WTC11 (cell line): ENCODE results near the gene RBSN. TPM values are rescaled to one million over a fixed set of nuclear protein-coding genes. Genes with fewer than 3 reads are reported as not detected.

Experiments
- ATAC-seq: fragments of 200-7000 bp; cut with Tn5 transposase; 2 replicates; pipeline ENCODE4 v1.10.0; 2021; ENCODE audit warnings: mild to moderate bottlenecking, moderate library complexity
- CTCF ChIA-PET: fragments of 300-600 bp; sonication (Branson Sonifier 250); formaldehyde crosslinking; loops from one replicate; lab custom pipeline; 2021; ENCODE audit warnings: antibody characterized with exemption; lab: Charles Lee
- POLR2A ChIA-PET: fragments of 350-600 bp; sonication (Branson Sonifier 250); formaldehyde crosslinking; loops from one replicate; lab custom pipeline; 2021; ENCODE audit warnings: antibody characterized with exemption; lab: Charles Lee
- DNase-seq: peaks from one replicate; pipeline ENCODE4 v3.0.0; 2021; ENCODE audit warnings: low spot score
- H3K27ac Mint-ChIP-seq: 2 replicates; pipeline ENCODE4 v1.8.0; 2021; ENCODE audit warnings: mixed read lengths
- H3K27me3 Mint-ChIP-seq: 2 replicates; pipeline ENCODE4 v1.8.0; 2021; ENCODE audit warnings: low read depth, mild to moderate bottlenecking, moderate library complexity, mixed read lengths
- H3K36me3 Mint-ChIP-seq: 2 replicates; pipeline ENCODE4 v1.8.0; 2021; ENCODE audit warnings: mixed read lengths
- H3K4me1 Mint-ChIP-seq: 2 replicates; pipeline ENCODE4 v1.8.0; 2022; ENCODE audit warnings: mixed read lengths
- H3K4me3 Mint-ChIP-seq: 2 replicates; pipeline ENCODE4 v1.8.0; 2021; ENCODE audit warnings: mild to moderate bottlenecking, moderate library complexity, mixed read lengths
- H3K9me3 Mint-ChIP-seq: 2 replicates; pipeline ENCODE4 v1.8.0; 2021; ENCODE audit warnings: mixed read lengths
- CREB1 ChIP-seq: sonication (generic); formaldehyde crosslinking; IDR thresholded peaks from 2 replicates; pipeline ENCODE4 v1.8.0; 2023; ENCODE audit warnings: mild to moderate bottlenecking, missing genetic modification reagents
- CREM ChIP-seq: sonication (generic); formaldehyde crosslinking; IDR thresholded peaks from 2 replicates; pipeline ENCODE4 v1.8.1; 2022; ENCODE audit warnings: mild to moderate bottlenecking, missing genetic modification reagents, moderate library complexity
- ETV6 ChIP-seq: sonication (generic); formaldehyde crosslinking; IDR thresholded peaks from 2 replicates; pipeline ENCODE4 v1.8.1; 2022; ENCODE audit warnings: mild to moderate bottlenecking, missing genetic modification reagents
- FOXK1 ChIP-seq: sonication (generic); formaldehyde crosslinking; IDR thresholded peaks from 2 replicates; pipeline ENCODE4 v1.8.0; 2022; ENCODE audit warnings: mild to moderate bottlenecking, moderate library complexity, missing genetic modification reagents
- FOXP1 ChIP-seq: sonication (generic); formaldehyde crosslinking; IDR thresholded peaks from 2 replicates; pipeline ENCODE4 v1.8.0; 2022; ENCODE audit warnings: missing genetic modification reagents, mild to moderate bottlenecking, moderate library complexity, borderline replicate concordance
- IRF2 ChIP-seq: sonication (generic); formaldehyde crosslinking; IDR thresholded peaks from 2 replicates; pipeline ENCODE4 v1.8.0; 2022; ENCODE audit warnings: low read depth, missing genetic modification reagents, borderline replicate concordance
- JUN ChIP-seq: sonication (generic); formaldehyde crosslinking; IDR thresholded peaks from 2 replicates; pipeline ENCODE4 v1.8.0; 2023; ENCODE audit warnings: mild to moderate bottlenecking, missing genetic modification reagents
- MYBL2 ChIP-seq: sonication (generic); formaldehyde crosslinking; IDR thresholded peaks from 2 replicates; pipeline ENCODE4 v1.8.1; 2023; ENCODE audit warnings: mild to moderate bottlenecking, moderate library complexity, missing genetic modification reagents
- RELA ChIP-seq: sonication (generic); formaldehyde crosslinking; IDR thresholded peaks from 2 replicates; pipeline ENCODE4 v1.8.1; 2022; ENCODE audit warnings: missing genetic modification reagents, mild to moderate bottlenecking, borderline replicate concordance
- SMAD4 ChIP-seq: sonication (generic); formaldehyde crosslinking; IDR thresholded peaks from 2 replicates; pipeline ENCODE4 v1.8.0; 2022; ENCODE audit warnings: mild to moderate bottlenecking, missing genetic modification reagents
- TCF7 ChIP-seq: sonication (generic); formaldehyde crosslinking; IDR thresholded peaks from 2 replicates; pipeline ENCODE4 v1.8.0; 2022; ENCODE audit warnings: mild to moderate bottlenecking, low read depth, missing genetic modification reagents, moderate library complexity
- TEAD4 ChIP-seq: sonication (generic); formaldehyde crosslinking; IDR thresholded peaks from 2 replicates; pipeline ENCODE4 v1.8.0; 2022; ENCODE audit warnings: mild to moderate bottlenecking, missing genetic modification reagents
- TP53 ChIP-seq: sonication (generic); formaldehyde crosslinking; IDR thresholded peaks from 2 replicates; pipeline ENCODE4 v1.8.1; 2023; ENCODE audit warnings: mild to moderate bottlenecking, missing genetic modification reagents
- ZBTB21 ChIP-seq: sonication (generic); formaldehyde crosslinking; IDR thresholded peaks from 2 replicates; pipeline ENCODE4 v1.8.1; 2023; ENCODE audit warnings: mild to moderate bottlenecking, missing genetic modification reagents, borderline replicate concordance
- ZNF138 ChIP-seq: sonication (generic); formaldehyde crosslinking; conservative IDR thresholded peaks from 2 replicates; pipeline ENCODE4 v1.8.1; 2022; ENCODE audit warnings: mild to moderate bottlenecking, moderate library complexity, missing genetic modification reagents
- ZNF219 ChIP-seq: sonication (generic); formaldehyde crosslinking; IDR thresholded peaks from 2 replicates; pipeline ENCODE4 v1.8.0; 2023; ENCODE audit warnings: missing genetic modification reagents, mild to moderate bottlenecking, borderline replicate concordance
- ZNF232 ChIP-seq: sonication (generic); formaldehyde crosslinking; IDR thresholded peaks from 2 replicates; pipeline ENCODE4 v1.8.0; 2022; ENCODE audit warnings: mild to moderate bottlenecking, missing genetic modification reagents
- ZNF671 ChIP-seq: fragments of 250-450 bp; sonication (Bioruptor Pico); IDR thresholded peaks from 2 replicates; pipeline ENCODE4 v1.8.0; 2021; ENCODE audit warnings: mild to moderate bottlenecking
- total RNA-seq: library from RNA; stranded (reverse); gene quantifications from 3 replicates; pipeline ENCODE4 v1.2.3, GENCODE V29; 2021
- TF ChIP-seq, protein P1 (sequence below): sonication (generic); formaldehyde crosslinking; IDR thresholded peaks from 2 replicates; pipeline ENCODE4 v1.8.0; 2023; ENCODE audit warnings: missing genetic modification reagents
- TF ChIP-seq, protein P2 (sequence below): sonication (generic); formaldehyde crosslinking; IDR thresholded peaks from 2 replicates; pipeline ENCODE4 v1.8.1; 2023; ENCODE audit warnings: mild to moderate bottlenecking, missing genetic modification reagents, moderate library complexity
- TF ChIP-seq, protein P3 (sequence below): sonication (generic); formaldehyde crosslinking; IDR thresholded peaks from 2 replicates; pipeline ENCODE4 v1.8.1; 2023; ENCODE audit warnings: mild to moderate bottlenecking, missing genetic modification reagents, borderline replicate concordance
- TF ChIP-seq, protein P4 (sequence below): sonication (generic); formaldehyde crosslinking; IDR thresholded peaks from 2 replicates; pipeline ENCODE4 v1.8.0; 2023; ENCODE audit warnings: mild to moderate bottlenecking, missing genetic modification reagents

Gene RBSN
- total RNA-seq, 1 experiment from 2014 or later, result 24.2 TPM

DNA sequence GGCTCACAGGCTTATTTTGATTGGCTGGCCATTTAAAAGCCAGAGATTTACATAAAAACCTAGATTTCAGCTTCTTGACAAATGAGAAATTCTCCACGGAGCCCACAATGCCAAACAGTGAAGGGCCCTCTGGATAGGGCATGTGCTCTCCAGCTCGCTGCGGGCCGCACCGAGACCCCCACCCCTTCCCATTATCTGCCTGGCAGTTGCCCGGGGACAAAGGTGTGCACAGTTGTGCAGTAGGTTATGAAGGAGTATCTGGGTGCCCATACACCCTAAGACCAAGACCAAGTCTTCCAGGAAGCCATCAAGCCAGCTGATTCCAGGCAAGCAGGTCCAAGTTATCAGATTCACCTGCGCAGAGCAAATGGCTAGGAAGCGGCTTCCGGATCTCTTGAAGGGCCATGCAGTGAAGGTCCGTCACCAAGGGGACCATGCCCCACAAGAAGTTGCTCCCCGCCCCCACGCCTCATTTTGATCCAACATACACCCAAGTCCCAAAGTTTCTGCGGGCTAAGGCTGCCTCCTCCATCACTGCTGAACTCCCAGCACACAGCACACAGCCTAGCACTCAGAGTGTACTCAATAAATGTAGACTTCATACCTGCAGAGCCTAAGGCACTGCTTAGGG is 35.2 kb downstream of the RBSN start:
- DNase-seq (no peak), ATAC-seq (no peak; the same call in 1 of the 2 replicates)
- H3K27ac Mint-ChIP-seq, result peak overlapping the region; percentile 82; the same call in 1 of the 2 replicates
- H3K4me3 Mint-ChIP-seq, result peak overlapping the region; percentile 95
- no peaks in the 10 kb centered on the region for H3K9me3 Mint-ChIP-seq
- TF ChIP-seq FOXK1 (CRISPR knock-in tag) (no peak), RELA (CRISPR knock-in tag) (no peak), ZNF232 (CRISPR knock-in tag) (no peak)
- TF ChIP-seq, protein P1, sequence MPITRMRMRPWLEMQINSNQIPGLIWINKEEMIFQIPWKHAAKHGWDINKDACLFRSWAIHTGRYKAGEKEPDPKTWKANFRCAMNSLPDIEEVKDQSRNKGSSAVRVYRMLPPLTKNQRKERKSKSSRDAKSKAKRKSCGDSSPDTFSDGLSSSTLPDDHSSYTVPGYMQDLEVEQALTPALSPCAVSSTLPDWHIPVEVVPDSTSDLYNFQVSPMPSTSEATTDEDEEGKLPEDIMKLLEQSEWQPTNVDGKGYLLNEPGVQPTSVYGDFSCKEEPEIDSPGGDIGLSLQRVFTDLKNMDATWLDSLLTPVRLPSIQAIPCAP (CRISPR knock-in tag), result no peak
- TF ChIP-seq, protein P2, sequence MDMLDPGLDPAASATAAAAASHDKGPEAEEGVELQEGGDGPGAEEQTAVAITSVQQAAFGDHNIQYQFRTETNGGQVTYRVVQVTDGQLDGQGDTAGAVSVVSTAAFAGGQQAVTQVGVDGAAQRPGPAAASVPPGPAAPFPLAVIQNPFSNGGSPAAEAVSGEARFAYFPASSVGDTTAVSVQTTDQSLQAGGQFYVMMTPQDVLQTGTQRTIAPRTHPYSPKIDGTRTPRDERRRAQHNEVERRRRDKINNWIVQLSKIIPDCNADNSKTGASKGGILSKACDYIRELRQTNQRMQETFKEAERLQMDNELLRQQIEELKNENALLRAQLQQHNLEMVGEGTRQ (CRISPR knock-in tag), result no peak
- peaks cover 35% of the 10 kb centered on the region for H3K36me3 Mint-ChIP-seq
- peaks cover 19% of the 10 kb centered on the region for H3K4me1 Mint-ChIP-seq
- peaks cover 2% of the 10 kb centered on the region; the same call in 1 of the 2 replicates for H3K27me3 Mint-ChIP-seq
- ChIA-PET POLR2A (interaction anchor here (1.7 kb wide), 2 partner anchors 11 to 13 kb away, joined by 5 to 6 read pairs; no protein-coding TSS in a partner anchor), CTCF (interaction anchor here (0.9 to 2.6 kb wide), 2 partner anchors 12 to 283 kb away, joined by 3 to 15 read pairs; no protein-coding TSS in a partner anchor)

DNA sequence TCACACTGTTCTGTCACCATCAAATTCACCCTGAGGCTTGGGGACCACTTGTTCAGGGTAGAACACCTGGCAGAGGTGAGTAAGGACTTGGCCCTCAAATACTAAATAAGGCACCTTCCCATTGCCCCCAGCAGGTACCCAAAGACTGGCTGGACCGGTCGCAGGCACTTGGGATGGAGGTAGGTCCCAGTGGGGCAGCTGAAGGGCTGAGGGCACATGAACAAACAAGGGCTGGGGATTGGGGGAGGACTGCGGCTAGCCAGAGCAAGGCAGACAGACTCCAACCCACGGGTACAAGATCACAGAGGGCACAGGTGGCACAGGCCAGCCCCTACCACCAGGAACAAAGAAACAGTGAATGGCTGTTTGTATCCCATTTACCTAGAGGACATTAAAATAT is 35.7 kb downstream of the RBSN start:
- peaks cover 19% of the 10 kb centered on the region for H3K4me1 Mint-ChIP-seq
- DNase-seq (no peak), ATAC-seq (no peak)
- CTCF ChIA-PET, result no interaction called here
- peak overlapping the region; percentile 36; the same call in 1 of the 2 replicates for H3K27ac Mint-ChIP-seq
- TF ChIP-seq ZNF219 (no peak), ZNF138 (no peak), SMAD4 (CRISPR knock-in tag) (no peak)
- no peaks in the 10 kb centered on the region for H3K9me3 Mint-ChIP-seq
- peaks cover 2% of the 10 kb centered on the region; the same call in 1 of the 2 replicates for H3K27me3 Mint-ChIP-seq
- POLR2A ChIA-PET, result no interaction called here
- peak overlapping the region; percentile 95 for H3K4me3 Mint-ChIP-seq
- H3K36me3 Mint-ChIP-seq, result peaks cover 40% of the 10 kb centered on the region

DNA sequence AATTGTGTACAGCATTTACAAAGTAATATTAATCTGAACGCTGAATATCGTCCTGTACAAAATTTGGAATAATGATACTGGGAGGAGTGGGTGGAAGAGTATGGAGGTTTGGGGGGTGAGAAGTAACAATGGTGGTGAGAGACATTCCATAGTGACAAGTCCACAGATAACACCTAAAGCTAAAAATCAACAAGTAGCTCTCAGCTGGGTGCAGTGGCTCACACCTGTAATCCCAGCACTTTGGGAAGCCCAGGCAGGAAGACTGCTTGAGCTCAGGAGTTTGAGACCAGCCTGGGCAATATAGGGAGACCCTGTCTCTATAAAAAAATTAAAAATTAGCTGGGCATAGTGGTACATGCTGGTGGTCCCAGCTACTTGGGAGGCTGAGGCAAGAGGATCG is 38.9 kb downstream of the RBSN start:
- Mint-ChIP-seq H3K27ac (no peak overlapping the region), H3K4me1 (peaks cover 27% of the 10 kb centered on the region), H3K36me3 (peaks cover 54% of the 10 kb centered on the region), H3K27me3 (no peaks in the 10 kb centered on the region), H3K9me3 (no peaks in the 10 kb centered on the region)
- POLR2A ChIA-PET, result no interaction called here
- ATAC-seq (no peak), DNase-seq (no peak)
- CTCF ChIA-PET, result interaction anchor here (0.6 to 1.5 kb wide), 4 partner anchors 9 to 146 kb away, joined by 3 to 8 read pairs (median 4); no protein-coding TSS in a partner anchor
- TF ChIP-seq MYBL2 (no peak), ZNF138 (no peak), ZNF671 (CRISPR knock-in tag) (no peak), TEAD4 (no peak), JUN (CRISPR knock-in tag) (no peak), TCF7 (CRISPR knock-in tag) (no peak), ETV6 (no peak), FOXP1 (CRISPR knock-in tag) (no peak), CREB1 (CRISPR knock-in tag) (no peak), SMAD4 (CRISPR knock-in tag) (no peak), CREM (no peak), TP53 (no peak), ZBTB21 (CRISPR knock-in tag) (no peak), IRF2 (CRISPR knock-in tag) (no peak)
- TF ChIP-seq, protein P3, sequence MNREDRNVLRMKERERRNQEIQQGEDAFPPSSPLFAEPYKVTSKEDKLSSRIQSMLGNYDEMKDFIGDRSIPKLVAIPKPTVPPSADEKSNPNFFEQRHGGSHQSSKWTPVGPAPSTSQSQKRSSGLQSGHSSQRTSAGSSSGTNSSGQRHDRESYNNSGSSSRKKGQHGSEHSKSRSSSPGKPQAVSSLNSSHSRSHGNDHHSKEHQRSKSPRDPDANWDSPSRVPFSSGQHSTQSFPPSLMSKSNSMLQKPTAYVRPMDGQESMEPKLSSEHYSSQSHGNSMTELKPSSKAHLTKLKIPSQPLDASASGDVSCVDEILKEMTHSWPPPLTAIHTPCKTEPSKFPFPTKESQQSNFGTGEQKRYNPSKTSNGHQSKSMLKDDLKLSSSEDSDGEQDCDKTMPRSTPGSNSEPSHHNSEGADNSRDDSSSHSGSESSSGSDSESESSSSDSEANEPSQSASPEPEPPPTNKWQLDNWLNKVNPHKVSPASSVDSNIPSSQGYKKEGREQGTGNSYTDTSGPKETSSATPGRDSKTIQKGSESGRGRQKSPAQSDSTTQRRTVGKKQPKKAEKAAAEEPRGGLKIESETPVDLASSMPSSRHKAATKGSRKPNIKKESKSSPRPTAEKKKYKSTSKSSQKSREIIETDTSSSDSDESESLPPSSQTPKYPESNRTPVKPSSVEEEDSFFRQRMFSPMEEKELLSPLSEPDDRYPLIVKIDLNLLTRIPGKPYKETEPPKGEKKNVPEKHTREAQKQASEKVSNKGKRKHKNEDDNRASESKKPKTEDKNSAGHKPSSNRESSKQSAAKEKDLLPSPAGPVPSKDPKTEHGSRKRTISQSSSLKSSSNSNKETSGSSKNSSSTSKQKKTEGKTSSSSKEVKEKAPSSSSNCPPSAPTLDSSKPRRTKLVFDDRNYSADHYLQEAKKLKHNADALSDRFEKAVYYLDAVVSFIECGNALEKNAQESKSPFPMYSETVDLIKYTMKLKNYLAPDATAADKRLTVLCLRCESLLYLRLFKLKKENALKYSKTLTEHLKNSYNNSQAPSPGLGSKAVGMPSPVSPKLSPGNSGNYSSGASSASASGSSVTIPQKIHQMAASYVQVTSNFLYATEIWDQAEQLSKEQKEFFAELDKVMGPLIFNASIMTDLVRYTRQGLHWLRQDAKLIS (CRISPR knock-in tag), result no peak
- TF ChIP-seq, protein P4, sequence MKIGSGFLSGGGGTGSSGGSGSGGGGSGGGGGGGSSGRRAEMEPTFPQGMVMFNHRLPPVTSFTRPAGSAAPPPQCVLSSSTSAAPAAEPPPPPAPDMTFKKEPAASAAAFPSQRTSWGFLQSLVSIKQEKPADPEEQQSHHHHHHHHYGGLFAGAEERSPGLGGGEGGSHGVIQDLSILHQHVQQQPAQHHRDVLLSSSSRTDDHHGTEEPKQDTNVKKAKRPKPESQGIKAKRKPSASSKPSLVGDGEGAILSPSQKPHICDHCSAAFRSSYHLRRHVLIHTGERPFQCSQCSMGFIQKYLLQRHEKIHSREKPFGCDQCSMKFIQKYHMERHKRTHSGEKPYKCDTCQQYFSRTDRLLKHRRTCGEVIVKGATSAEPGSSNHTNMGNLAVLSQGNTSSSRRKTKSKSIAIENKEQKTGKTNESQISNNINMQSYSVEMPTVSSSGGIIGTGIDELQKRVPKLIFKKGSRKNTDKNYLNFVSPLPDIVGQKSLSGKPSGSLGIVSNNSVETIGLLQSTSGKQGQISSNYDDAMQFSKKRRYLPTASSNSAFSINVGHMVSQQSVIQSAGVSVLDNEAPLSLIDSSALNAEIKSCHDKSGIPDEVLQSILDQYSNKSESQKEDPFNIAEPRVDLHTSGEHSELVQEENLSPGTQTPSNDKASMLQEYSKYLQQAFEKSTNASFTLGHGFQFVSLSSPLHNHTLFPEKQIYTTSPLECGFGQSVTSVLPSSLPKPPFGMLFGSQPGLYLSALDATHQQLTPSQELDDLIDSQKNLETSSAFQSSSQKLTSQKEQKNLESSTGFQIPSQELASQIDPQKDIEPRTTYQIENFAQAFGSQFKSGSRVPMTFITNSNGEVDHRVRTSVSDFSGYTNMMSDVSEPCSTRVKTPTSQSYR (CRISPR knock-in tag), result no peak
- TF ChIP-seq, all 79 proteins: peak for 0
- H3K4me3 Mint-ChIP-seq, result no peak overlapping the region
